Adrenal gland (tissue), 5 donors: ENCODE data around the gene FN3K.

ENCODE experiments used
- POLR2A ChIP-seq, 2 donors: fragments of 450-650 bp; IDR thresholded peaks; one replicate each; pipeline ENCODE4 v1.6.1; 2017; ENCODE audit warnings: antibody characterized with exemption in 2 of 2, mild to moderate bottlenecking in 2 of 2, moderate library complexity in 1 of 2
- TF ChIP-seq, protein P1 (sequence below), 6 experiments: fragments of 450-650 bp in 4 of 6; fragments of 200-600 bp in 2 of 6; sonication (generic) in 1 of 6; IDR thresholded peaks; 1 replicate in 5 of 6; 2 replicates in 1 of 6; pipeline versions ENCODE4 v1.5.1 to v1.8.0; 2016 to 2021; ENCODE audit warnings: antibody characterized with exemption in 6 of 6, mild to moderate bottlenecking in 2 of 6, moderate library complexity in 1 of 6
- donor health status: DM: no; HTN: no; CAD: no.

DNA sequence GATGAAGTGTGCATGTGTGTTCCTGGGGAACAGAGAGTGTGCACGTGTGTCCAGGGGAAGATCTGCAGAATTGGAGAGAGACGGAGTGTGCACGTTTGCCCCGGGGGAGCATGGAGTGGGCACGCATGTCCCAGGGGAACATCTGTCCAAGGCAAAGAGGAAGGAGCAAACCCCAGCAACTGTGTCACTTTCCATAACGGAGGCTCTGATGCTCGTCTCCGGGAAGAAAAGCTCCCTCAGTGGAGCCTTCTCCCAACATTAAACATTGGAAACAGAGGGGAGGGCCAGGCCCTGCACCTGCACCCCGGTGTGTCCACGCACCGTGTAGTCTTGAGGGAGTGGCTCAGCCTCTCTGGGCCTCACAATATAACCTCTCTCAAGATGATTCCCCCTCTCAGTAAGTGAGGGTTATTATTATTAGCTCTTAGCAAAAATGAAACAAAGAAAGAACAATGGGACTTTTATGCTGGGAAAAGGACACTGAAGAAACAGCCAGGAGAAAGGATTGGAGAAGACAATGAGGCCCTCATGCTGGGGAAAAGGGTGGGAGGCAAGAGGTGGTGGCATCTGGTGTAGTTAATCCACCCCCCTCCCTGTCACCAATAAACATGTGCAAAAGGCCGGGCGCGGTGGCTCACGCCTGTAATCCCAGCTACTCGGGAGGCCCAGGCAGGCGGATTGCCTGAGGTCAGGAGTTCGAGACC is 44.5 kb upstream of the FN3K start:
- TF ChIP-seq, protein P1, sequence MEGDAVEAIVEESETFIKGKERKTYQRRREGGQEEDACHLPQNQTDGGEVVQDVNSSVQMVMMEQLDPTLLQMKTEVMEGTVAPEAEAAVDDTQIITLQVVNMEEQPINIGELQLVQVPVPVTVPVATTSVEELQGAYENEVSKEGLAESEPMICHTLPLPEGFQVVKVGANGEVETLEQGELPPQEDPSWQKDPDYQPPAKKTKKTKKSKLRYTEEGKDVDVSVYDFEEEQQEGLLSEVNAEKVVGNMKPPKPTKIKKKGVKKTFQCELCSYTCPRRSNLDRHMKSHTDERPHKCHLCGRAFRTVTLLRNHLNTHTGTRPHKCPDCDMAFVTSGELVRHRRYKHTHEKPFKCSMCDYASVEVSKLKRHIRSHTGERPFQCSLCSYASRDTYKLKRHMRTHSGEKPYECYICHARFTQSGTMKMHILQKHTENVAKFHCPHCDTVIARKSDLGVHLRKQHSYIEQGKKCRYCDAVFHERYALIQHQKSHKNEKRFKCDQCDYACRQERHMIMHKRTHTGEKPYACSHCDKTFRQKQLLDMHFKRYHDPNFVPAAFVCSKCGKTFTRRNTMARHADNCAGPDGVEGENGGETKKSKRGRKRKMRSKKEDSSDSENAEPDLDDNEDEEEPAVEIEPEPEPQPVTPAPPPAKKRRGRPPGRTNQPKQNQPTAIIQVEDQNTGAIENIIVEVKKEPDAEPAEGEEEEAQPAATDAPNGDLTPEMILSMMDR (IDR thresholded peaks at IDR 0.05), result no peak
- TF ChIP-seq POLR2A (IDR thresholded peaks at IDR 0.05), result no peak
